Neural cell (in vitro differentiated cells): ENCODE measurements around the gene ZC2HC1B. TPM values are rescaled to one million over a fixed set of nuclear protein-coding genes. Genes with fewer than 3 reads are reported as not detected.
"Not testable (repeated sequence)": the region's sequence is repeated elsewhere in the genome, so short reads cannot be mapped to it uniquely, and the experiment has no call there.

Experiments used
- H2AFZ ChIP-seq: fragments of 200-600, 300-800 bp; sonication (generic), shearing (Covaris generic); 2 replicates; pipeline ENCODE4 v1.6.0; 2014; ENCODE audit warnings: low read depth, mild to moderate bottlenecking, antibody characterized with exemption, low read length, moderate library complexity
- H3F3A ChIP-seq: fragments of 200-600 bp; shearing (Covaris generic); 2 replicates; pipeline ENCODE4 v1.6.1; 2016; ENCODE audit warnings: mild to moderate bottlenecking, moderate library complexity, mixed read lengths, antibody characterized with exemption, low read length; ENCODE audit not compliant: insufficient read depth, poor library complexity, severe bottlenecking
- H3K27ac ChIP-seq: fragments of 200-600, 300-800 bp; sonication (generic), shearing (Covaris generic); 2 replicates; pipeline ENCODE4 v1.5.1; 2014; ENCODE audit warnings: mild to moderate bottlenecking, low read length, moderate library complexity
- H3K27me3 ChIP-seq: fragments of 300-800, 200-600 bp; sonication (generic), shearing (Covaris generic); 2 replicates; pipeline ENCODE4 v1.6.0; 2014; ENCODE audit warnings: mild to moderate bottlenecking, low read depth, low read length, moderate library complexity; ENCODE audit not compliant: insufficient read depth
- H3K36me3 ChIP-seq: fragments of 300-800, 200-600 bp; sonication (generic), shearing (Covaris generic); 2 replicates; pipeline ENCODE4 v1.5.1; 2014; ENCODE audit warnings: mild to moderate bottlenecking, antibody characterized with exemption, low read length, moderate library complexity; ENCODE audit not compliant: insufficient read depth
- H3K4me2 ChIP-seq: fragments of 300-800, 200-600 bp; sonication (generic), shearing (Covaris generic); 2 replicates; pipeline ENCODE4 v1.6.0; 2014; ENCODE audit warnings: mild to moderate bottlenecking, low read length
- H3K4me3 ChIP-seq: fragments of 300-800, 200-600 bp; sonication (generic), shearing (Covaris generic); 2 replicates; pipeline ENCODE4 v1.5.1; 2014; ENCODE audit warnings: mild to moderate bottlenecking, low read length, moderate library complexity
- H3K79me2 ChIP-seq: fragments of 200-600 bp; shearing (Covaris generic); replicated peaks from 2 replicates; pipeline ENCODE4 v1.6.0; 2014; ENCODE audit warnings: mild to moderate bottlenecking, low read length, moderate library complexity; ENCODE audit not compliant: insufficient read depth
- H3K9ac ChIP-seq: fragments of 300-800, 200-600 bp; sonication (generic), shearing (Covaris generic); 2 replicates; pipeline ENCODE4 v1.6.1; 2016; ENCODE audit warnings: mild to moderate bottlenecking, low read length, mixed read lengths
- H3K9me2 ChIP-seq: fragments of 200-600 bp; shearing (Covaris generic); 2 replicates; pipeline ENCODE4 v1.6.1; 2016; ENCODE audit warnings: mild to moderate bottlenecking, low read length, mixed read lengths; ENCODE audit not compliant: insufficient read depth
- H3K9me3 ChIP-seq: fragments of 200-600, 300-800 bp; sonication (generic), shearing (Covaris generic); 2 replicates; pipeline ENCODE4 v1.6.1; 2016; ENCODE audit warnings: mild to moderate bottlenecking, mixed run types, low read length, moderate library complexity, mixed read lengths
- H4K20me1 ChIP-seq: fragments of 200-600 bp; shearing (Covaris generic); 2 replicates; pipeline ENCODE4 v1.6.1; 2016; ENCODE audit warnings: mild to moderate bottlenecking, mixed run types; ENCODE audit not compliant: insufficient read depth
- CTCF ChIP-seq: fragments of 450-650 bp; IDR thresholded peaks from 2 replicates; pipeline ENCODE4 v1.5.1; 2014; ENCODE audit warnings: antibody characterized with exemption, mild to moderate bottlenecking, moderate library complexity; ENCODE audit not compliant: poor library complexity, severe bottlenecking
- EP300 ChIP-seq: fragments of 450-650 bp; conservative IDR thresholded peaks from 2 replicates; pipeline ENCODE4 v1.6.1; 2014; ENCODE audit warnings: antibody characterized with exemption, mild to moderate bottlenecking, moderate library complexity; ENCODE audit not compliant: poor library complexity, severe bottlenecking
- EZH2 ChIP-seq: fragments of 200-600, 300-800 bp; shearing (Covaris generic), sonication (generic); IDR thresholded peaks from 2 replicates; pipeline ENCODE4 v1.6.1; 2014; ENCODE audit warnings: antibody characterized with exemption, low read length, borderline replicate concordance, mild to moderate bottlenecking; ENCODE audit not compliant: insufficient read depth, poor library complexity, severe bottlenecking
- MXI1 ChIP-seq: fragments of 450-650 bp; conservative IDR thresholded peaks from 2 replicates; pipeline ENCODE4 v1.6.1; 2014; ENCODE audit warnings: antibody characterized with exemption, mild to moderate bottlenecking; ENCODE audit not compliant: poor library complexity, severe bottlenecking
- POLR2AphosphoS5 ChIP-seq: IDR thresholded peaks from 2 replicates; pipeline ENCODE4 v1.6.1; 2012
- RAD21 ChIP-seq: fragments of 450-650 bp; conservative IDR thresholded peaks from 2 replicates; pipeline ENCODE4 v1.6.1; 2014; ENCODE audit warnings: antibody characterized with exemption, mild to moderate bottlenecking, moderate library complexity
- REST ChIP-seq: IDR thresholded peaks from 2 replicates; pipeline ENCODE4 v1.6.1; 2012; ENCODE audit warnings: borderline replicate concordance
- SMC3 ChIP-seq: fragments of 450-650 bp; conservative IDR thresholded peaks from 2 replicates; pipeline ENCODE4 v1.6.1; 2014; ENCODE audit warnings: antibody characterized with exemption, mild to moderate bottlenecking, moderate library complexity; ENCODE audit not compliant: poor library complexity
- TAF1 ChIP-seq: IDR thresholded peaks from 2 replicates; pipeline ENCODE4 v1.6.1; 2012; ENCODE audit warnings: low read depth
- polyA plus RNA-seq: library from polyadenylated mRNA; depleted of rRNA; stranded (reverse); fragments of >200 nt; gene quantifications from 2 replicates; pipeline ENCODE4 v1.2.3, GENCODE V29; 2014

Gene ZC2HC1B
- polyA plus RNA-seq, 1 donor from 2014 or later = not detected

GRCh38 chr6:143872201-143872600, 7.9 kb downstream of the ZC2HC1B start:
- Histone ChIP-seq H3K9me3 (no peaks in the 10 kb centered on the region), H3K9ac (no peak overlapping the region), H3K36me3 (no peaks in the 10 kb centered on the region), H3K4me2 (no peak overlapping the region), H3F3A (no peaks in the 10 kb centered on the region), H2AFZ (no peak overlapping the region), H3K27me3 (no peaks in the 10 kb centered on the region), H4K20me1 (no peaks in the 10 kb centered on the region), H3K9me2 (no peaks in the 10 kb centered on the region), H3K4me3 (no peak overlapping the region), H3K79me2 (no peaks in the 10 kb centered on the region), H3K27ac (no peak overlapping the region)
- no peak for TF ChIP-seq SMC3
- TF ChIP-seq CTCF = no peak
- TF ChIP-seq EZH2 = no peak

- H3K27me3 ChIP-seq, H3K79me2 ChIP-seq, H3K36me3 ChIP-seq, H4K20me1 ChIP-seq, H3K9ac ChIP-seq, H3K9me3 ChIP-seq, H3F3A ChIP-seq, H2AFZ ChIP-seq, H3K27ac ChIP-seq, H3K9me2 ChIP-seq, H3K4me3 ChIP-seq, H3K4me2 ChIP-seq: not testable (repeated sequence)
These were observed 9.3 kb downstream of the ZC2HC1B start for GRCh38 chr6:143873600-143873999.

- H3K9me2 ChIP-seq, H3K9ac ChIP-seq, H3K27me3 ChIP-seq, H3K79me2 ChIP-seq, H3F3A ChIP-seq, H3K36me3 ChIP-seq, H3K27ac ChIP-seq, H2AFZ ChIP-seq, H3K4me2 ChIP-seq, H4K20me1 ChIP-seq, H3K9me3 ChIP-seq, H3K4me3 ChIP-seq: not testable (repeated sequence)
These were observed 10.2 kb downstream of the ZC2HC1B start for GRCh38 chr6:143874503-143874902.

GRCh38 chr6:143877584-143878271, 13.5 kb downstream of the ZC2HC1B start:
- H3K27me3 ChIP-seq = no peaks in the 10 kb centered on the region
- no peak overlapping the region for H3K4me2 ChIP-seq
- no peaks in the 10 kb centered on the region for H3F3A ChIP-seq
- TF ChIP-seq EZH2 (no peak), MXI1 (no peak), CTCF (no peak), POLR2AphosphoS5 (no peak), SMC3 (no peak), RAD21 (no peak), REST (no peak), EP300 (no peak), TAF1 (no peak)
- peaks cover 4% of the 10 kb centered on the region for H3K9me3 ChIP-seq
- H3K9ac ChIP-seq = no peak overlapping the region
- no peaks in the 10 kb centered on the region for H3K79me2 ChIP-seq
- no peak overlapping the region for H2AFZ ChIP-seq
- no peak overlapping the region for H3K4me3 ChIP-seq
- H4K20me1 ChIP-seq = no peaks in the 10 kb centered on the region
- H3K27ac ChIP-seq = no peak overlapping the region
- H3K36me3 ChIP-seq = no peaks in the 10 kb centered on the region
- no peaks in the 10 kb centered on the region for H3K9me2 ChIP-seq
